Gastroesophageal sphincter (tissue), 4 donors: ENCODE data around the gene ING5. TPM values are rescaled to one million over a fixed set of nuclear protein-coding genes. Genes with fewer than 3 reads are reported as not detected.
A peak's percentile ranks its signal among the peaks of the same experiment; 100 is the strongest.

ENCODE experiments used
- ATAC-seq: fragments of 150-250 bp; one replicate; pipeline ENCODE4 v1.9.1; 2016; ENCODE audit warnings: mild to moderate bottlenecking, moderate library complexity
- H3K27ac ChIP-seq, 4 donors: fragments of 200-600 bp; sonication (generic) in 3 of 4; 1 replicate in 3 of 4; 2 replicates in 1 of 4; pipeline ENCODE4 v1.5.1; 2016 to 2019
- H3K27me3 ChIP-seq: fragments of 200-600 bp; sonication (generic); one replicate; pipeline ENCODE4 v1.5.1; 2019
- H3K36me3 ChIP-seq, 2 donors: fragments of 200-600 bp; sonication (generic); one replicate each; pipeline ENCODE4 v1.5.1; 2019; ENCODE audit warnings: control low read depth in 1 of 2
- H3K4me1 ChIP-seq, 3 donors: fragments of 200-600 bp; sonication (generic); 1 replicate in 2 of 3; 2 replicates in 1 of 3; pipeline ENCODE4 v1.5.1; 2016 to 2019; ENCODE audit warnings: control low read depth in 2 of 3
- H3K4me3 ChIP-seq, 2 donors: fragments of 200-600 bp; sonication (generic); one replicate each; pipeline ENCODE4 v1.5.1; 2019; ENCODE audit warnings: mild to moderate bottlenecking in 1 of 2, moderate library complexity in 1 of 2
- H3K9me3 ChIP-seq, 3 donors: fragments of 200-600 bp; sonication (generic); one replicate each; pipeline ENCODE4 v1.5.1; 2017 to 2019; ENCODE audit warnings: control low read depth in 2 of 3
- CTCF ChIP-seq, 4 experiments: fragments of 200-600 bp in 2 of 4; fragments of 450-650 bp in 2 of 4; sonication (generic) in 1 of 4; IDR thresholded peaks; one replicate each; pipeline ENCODE4 v1.5.1; 2017 to 2019; ENCODE audit warnings: antibody characterized with exemption in 4 of 4, mild to moderate bottlenecking in 2 of 4, moderate library complexity in 2 of 4
- EP300 ChIP-seq: sonication (generic); formaldehyde crosslinking; IDR thresholded peaks from one replicate; pipeline ENCODE4 v1.6.1; 2017; ENCODE audit warnings: antibody characterized with exemption, mild to moderate bottlenecking
- POLR2A ChIP-seq, 2 donors: fragments of 450-650 bp; IDR thresholded peaks; one replicate each; pipeline ENCODE4 v1.6.1; 2017; ENCODE audit warnings: antibody characterized with exemption in 2 of 2, mild to moderate bottlenecking in 2 of 2, moderate library complexity in 1 of 2
- POLR2AphosphoS5 ChIP-seq: sonication (generic); formaldehyde crosslinking; IDR thresholded peaks from one replicate; pipeline ENCODE4 v1.6.1; 2017; ENCODE audit warnings: antibody characterized with exemption
- WGBS, 2 donors: methylation state at CpG; one replicate each; pipeline ENCODE4 v1.1.5; 2018; ENCODE audit warnings: low coverage in 1 of 2; 5-methylcytosine and 5-hydroxymethylcytosine counted together
- total RNA-seq, 4 donors: library from RNA; depleted of rRNA; stranded (reverse); fragments of >200 nt; gene quantifications; one replicate each; pipeline ENCODE4 v1.1.0, GENCODE V29; 2016

Gene ING5
- total RNA-seq, 4 donors from 2014 or later, result 18.0 to 46.7 (median 35.5) TPM

GRCh38 chr2:241720560-241720959 is 18.7 kb downstream of the ING5 start:
- Histone ChIP-seq H3K36me3 (peaks cover 0 to 96% of the 10 kb centered on the region in 2 donors), H3K4me1 (no peaks in the 10 kb centered on the region), H3K27me3 (no peaks in the 10 kb centered on the region), H3K9me3 (no peaks in the 10 kb centered on the region), H3K27ac (no peak overlapping the region), H3K4me3 (no peak overlapping the region)
- peak; percentile 29 for ATAC-seq
- no peak for TF ChIP-seq POLR2A (IDR thresholded peaks at IDR 0.05)
- TF ChIP-seq CTCF (IDR thresholded peaks at IDR 0.05), result no peak
- TF ChIP-seq EP300, result no peak
- no peak for TF ChIP-seq POLR2AphosphoS5
- no CpG with 5 or more reads among the region's 15 CpGs for WGBS, 2 donors

- Histone ChIP-seq H3K27me3 (no peaks in the 10 kb centered on the region), H3K4me3 (no peak overlapping the region), H3K27ac (no peak overlapping the region), H3K36me3 (peaks cover 0 to 96% of the 10 kb centered on the region in 2 donors), H3K4me1 (no peaks in the 10 kb centered on the region), H3K9me3 (no peaks in the 10 kb centered on the region)
- 74 to 88% methylated on average over 9 to 10 of the region's 12 CpGs for WGBS, 2 donors
- ATAC-seq, result no peak
- TF ChIP-seq POLR2AphosphoS5, result no peak
- TF ChIP-seq POLR2A (IDR thresholded peaks at IDR 0.05), result no peak
- no peak for TF ChIP-seq EP300
- TF ChIP-seq CTCF (IDR thresholded peaks at IDR 0.05), result no peak
Observed at GRCh38 chr2:241721852-241722251, 20.0 kb downstream of the ING5 start.

- ATAC-seq, result no peak
- H3K4me1 ChIP-seq, result no peaks in the 10 kb centered on the region
- 100% methylated on average over 1 of the region's 21 CpGs; no CpG with 5 or more reads in 1 of the 2 donors for WGBS, 2 donors
- no peak overlapping the region for H3K4me3 ChIP-seq
- H3K27ac ChIP-seq, result no peak overlapping the region
- TF ChIP-seq EP300 (no peak), POLR2AphosphoS5 (no peak)
- H3K36me3 ChIP-seq, result peaks cover 0 to 89% of the 10 kb centered on the region in 2 donors
- no peaks in the 10 kb centered on the region for H3K27me3 ChIP-seq
- no peaks in the 10 kb centered on the region for H3K9me3 ChIP-seq
Observed at GRCh38 chr2:241722896-241723454, 21.1 kb downstream of the ING5 start.

GRCh38 chr2:241724259-241724974 is 22.6 kb downstream of the ING5 start:
- H3K27me3 ChIP-seq, result no peaks in the 10 kb centered on the region
- no peak for ATAC-seq
- H3K9me3 ChIP-seq, result no peaks in the 10 kb centered on the region
- no peak overlapping the region for H3K4me3 ChIP-seq
- no peak overlapping the region for H3K27ac ChIP-seq
- H3K36me3 ChIP-seq, result peaks cover 0 to 83% of the 10 kb centered on the region in 2 donors
- H3K4me1 ChIP-seq, result no peaks in the 10 kb centered on the region
- 81% methylated on average over 12 of the region's 41 CpGs; no CpG with 5 or more reads in 1 of the 2 donors for WGBS, 2 donors
- TF ChIP-seq POLR2AphosphoS5 (no peak), CTCF (IDR thresholded peaks at IDR 0.05) (peak in 1 of 4 experiments; percentile 41)

- no peaks in the 10 kb centered on the region for H3K27me3 ChIP-seq
- no peak overlapping the region for H3K4me3 ChIP-seq
Observed at GRCh38 chr2:241724975-241725870, 23.4 kb downstream of the ING5 start.

More at GRCh38 chr2:241724975-241725870, 23.4 kb downstream of the ING5 start:
- 94 to 97% methylated on average over 7 to 9 of the region's 76 CpGs for WGBS, 2 donors
- no peak for TF ChIP-seq EP300
- TF ChIP-seq POLR2A (IDR thresholded peaks at IDR 0.05), result no peak
- TF ChIP-seq POLR2AphosphoS5, result no peak
- H3K27ac ChIP-seq, result no peak overlapping the region
- H3K9me3 ChIP-seq, result no peaks in the 10 kb centered on the region
- H3K36me3 ChIP-seq, result peaks cover 0 to 75% of the 10 kb centered on the region in 2 donors
- no peaks in the 10 kb centered on the region for H3K4me1 ChIP-seq
- ATAC-seq, result no peak
